Loucy (cell line): ENCODE data around the gene KRTAP29-1.

ENCODE experiments used
- H2AFZ ChIP-seq: fragments of 200-600 bp; sonication (generic); 2 replicates; pipeline ENCODE4 v1.6.0; 2016; ENCODE audit warnings: antibody characterized with exemption, mild to moderate bottlenecking, low read length, moderate library complexity
- H3F3A ChIP-seq: fragments of 200-600 bp; 2 replicates; pipeline ENCODE4 v1.6.0; 2016; ENCODE audit warnings: antibody characterized with exemption, low read depth, mild to moderate bottlenecking
- H3K27me3 ChIP-seq: fragments of 200-600 bp; sonication (generic); 2 replicates; pipeline ENCODE4 v1.6.1; 2014; ENCODE audit warnings: low read length, mild to moderate bottlenecking; ENCODE audit not compliant: insufficient read depth, poor library complexity, severe bottlenecking
- H3K36me3 ChIP-seq: fragments of 200-600 bp; sonication (generic); 2 replicates; pipeline ENCODE4 v1.6.1; 2016; ENCODE audit warnings: low read length; ENCODE audit not compliant: insufficient read depth
- H3K4me1 ChIP-seq: fragments of 200-600 bp; sonication (generic); 2 replicates; pipeline ENCODE4 v1.5.1; 2014; ENCODE audit warnings: low read length, mild to moderate bottlenecking; ENCODE audit not compliant: insufficient read depth, poor library complexity, severe bottlenecking
- H3K4me2 ChIP-seq: fragments of 200-600 bp; sonication (generic); 2 replicates; pipeline ENCODE4 v1.6.0; 2014; ENCODE audit warnings: antibody characterized with exemption, low read length, low read depth, mild to moderate bottlenecking; ENCODE audit not compliant: poor library complexity, severe bottlenecking
- H3K4me3 ChIP-seq: fragments of 200-600 bp; sonication (generic); 2 replicates; pipeline ENCODE4 v1.5.1; 2014; ENCODE audit warnings: low read length, mild to moderate bottlenecking, mixed read lengths; ENCODE audit not compliant: poor library complexity, severe bottlenecking
- H3K79me2 ChIP-seq: fragments of 200-600 bp; sonication (generic); 2 replicates; pipeline ENCODE4 v1.6.1; 2014; ENCODE audit warnings: low read length; ENCODE audit not compliant: insufficient read depth
- H3K9ac ChIP-seq: fragments of 200-600 bp; sonication (generic); 2 replicates; pipeline ENCODE4 v1.6.0; 2014; ENCODE audit warnings: mild to moderate bottlenecking, low read depth, low read length, moderate library complexity; ENCODE audit not compliant: poor library complexity, severe bottlenecking
- H3K9me2 ChIP-seq: fragments of 200-600 bp; sonication (generic); replicated peaks from 2 replicates; pipeline ENCODE4 v1.6.1; 2016; ENCODE audit warnings: low read depth, low read length, mixed read lengths
- H3K9me3 ChIP-seq: fragments of 200-600 bp; sonication (generic); 2 replicates; pipeline ENCODE4 v1.6.1; 2014; ENCODE audit warnings: mild to moderate bottlenecking, antibody characterized with exemption, low read length, low read depth; ENCODE audit not compliant: insufficient read depth
- H4K20me1 ChIP-seq: fragments of 200-600 bp; sonication (generic); 2 replicates; pipeline ENCODE4 v1.6.0; 2014; ENCODE audit warnings: antibody characterized with exemption, low read length, mild to moderate bottlenecking; ENCODE audit not compliant: insufficient read depth, poor library complexity, severe bottlenecking
- EZH2phosphoT487 ChIP-seq: fragments of 200-600 bp; IDR thresholded peaks from 2 replicates; pipeline ENCODE4 v1.6.1; 2018; ENCODE audit warnings: antibody characterized with exemption, mild to moderate bottlenecking, moderate library complexity, borderline replicate concordance
- TF ChIP-seq, protein P1 (sequence below): fragments of 200-600 bp; sonication (generic); conservative IDR thresholded peaks from 2 replicates; pipeline ENCODE4 v1.5.1; 2014; ENCODE audit warnings: mild to moderate bottlenecking, antibody characterized with exemption, low read length

Gene KRTAP29-1

DNA sequence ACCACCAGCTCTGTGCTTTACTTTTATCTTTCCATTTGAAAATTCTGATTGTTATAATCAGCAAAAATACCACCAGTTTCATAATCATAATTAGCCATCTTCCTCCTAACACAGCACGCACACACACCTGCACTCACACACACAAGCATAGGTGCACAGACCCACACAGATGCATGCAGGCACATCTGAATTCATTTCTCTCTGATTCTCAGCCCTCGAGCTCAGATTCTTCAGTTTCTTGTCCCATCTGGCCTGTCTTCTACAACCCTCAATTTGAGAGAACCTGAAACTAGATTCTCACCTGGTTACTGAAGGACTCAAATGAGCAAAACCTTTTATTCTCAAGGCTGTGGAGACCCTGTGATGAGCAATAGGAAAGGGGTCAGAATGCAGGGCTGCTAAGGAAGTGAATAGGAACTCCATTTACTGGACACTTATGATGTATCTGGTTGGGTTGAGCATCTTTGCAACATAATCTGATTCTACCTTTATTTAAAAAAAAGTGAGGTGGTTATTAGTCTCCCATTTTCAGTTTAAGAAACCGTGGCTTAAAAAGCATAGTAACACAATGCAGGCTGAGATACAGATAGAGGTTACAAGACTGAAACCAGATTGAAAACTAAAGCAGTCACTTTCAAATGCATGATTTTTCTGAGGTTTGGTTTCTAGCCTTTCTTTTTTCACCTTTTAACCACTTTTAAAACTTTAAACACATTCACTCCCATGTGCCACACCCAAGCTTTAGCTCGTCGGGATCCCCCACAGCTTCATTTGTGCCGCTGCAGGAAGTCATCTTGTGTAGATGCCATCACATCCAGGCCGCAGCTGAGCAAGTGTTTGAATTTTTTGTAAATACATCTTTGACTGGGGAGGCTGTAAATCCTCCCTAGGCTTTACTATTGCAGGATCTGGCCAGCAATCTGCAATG, 38.5 kb upstream of the KRTAP29-1 start:
- Histone ChIP-seq H3K36me3 (no peaks in the 10 kb centered on the region), H3K9me3 (no peaks in the 10 kb centered on the region), H3K4me3 (no peak overlapping the region)

DNA sequence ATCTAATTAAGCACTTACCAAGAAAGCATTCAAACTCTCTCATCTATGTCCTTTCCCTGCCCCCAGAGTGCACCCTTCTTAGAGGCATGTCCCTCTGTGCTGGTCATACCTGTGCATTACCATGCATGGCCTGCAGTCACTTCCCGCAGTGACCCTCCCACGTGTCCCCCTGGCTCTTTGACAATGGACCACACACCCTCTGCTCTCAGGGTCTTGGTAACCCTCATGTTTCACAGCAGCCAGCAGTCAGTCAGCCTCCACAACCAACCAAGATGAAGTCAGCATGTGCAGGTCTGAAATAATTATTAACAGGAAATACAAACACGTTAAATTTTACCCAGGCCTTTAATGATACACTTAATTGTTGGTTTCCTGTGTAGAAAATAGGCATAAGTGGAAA, 37.8 kb upstream of the KRTAP29-1 start:
- no peaks in the 10 kb centered on the region for H3F3A ChIP-seq
- no peaks in the 10 kb centered on the region for H3K9me3 ChIP-seq
- H3K27me3 ChIP-seq, result no peaks in the 10 kb centered on the region
- no peaks in the 10 kb centered on the region for H3K9me2 ChIP-seq
- TF ChIP-seq, protein P1, sequence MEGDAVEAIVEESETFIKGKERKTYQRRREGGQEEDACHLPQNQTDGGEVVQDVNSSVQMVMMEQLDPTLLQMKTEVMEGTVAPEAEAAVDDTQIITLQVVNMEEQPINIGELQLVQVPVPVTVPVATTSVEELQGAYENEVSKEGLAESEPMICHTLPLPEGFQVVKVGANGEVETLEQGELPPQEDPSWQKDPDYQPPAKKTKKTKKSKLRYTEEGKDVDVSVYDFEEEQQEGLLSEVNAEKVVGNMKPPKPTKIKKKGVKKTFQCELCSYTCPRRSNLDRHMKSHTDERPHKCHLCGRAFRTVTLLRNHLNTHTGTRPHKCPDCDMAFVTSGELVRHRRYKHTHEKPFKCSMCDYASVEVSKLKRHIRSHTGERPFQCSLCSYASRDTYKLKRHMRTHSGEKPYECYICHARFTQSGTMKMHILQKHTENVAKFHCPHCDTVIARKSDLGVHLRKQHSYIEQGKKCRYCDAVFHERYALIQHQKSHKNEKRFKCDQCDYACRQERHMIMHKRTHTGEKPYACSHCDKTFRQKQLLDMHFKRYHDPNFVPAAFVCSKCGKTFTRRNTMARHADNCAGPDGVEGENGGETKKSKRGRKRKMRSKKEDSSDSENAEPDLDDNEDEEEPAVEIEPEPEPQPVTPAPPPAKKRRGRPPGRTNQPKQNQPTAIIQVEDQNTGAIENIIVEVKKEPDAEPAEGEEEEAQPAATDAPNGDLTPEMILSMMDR, result no peak
- TF ChIP-seq EZH2phosphoT487, result no peak
- H2AFZ ChIP-seq, result no peak overlapping the region
- no peaks in the 10 kb centered on the region for H4K20me1 ChIP-seq
- no peak overlapping the region for H3K4me3 ChIP-seq
- H3K9ac ChIP-seq, result no peak overlapping the region
- no peak overlapping the region for H3K4me2 ChIP-seq
- H3K79me2 ChIP-seq, result no peaks in the 10 kb centered on the region
- H3K4me1 ChIP-seq, result peaks cover 6% of the 10 kb centered on the region
- no peaks in the 10 kb centered on the region for H3K36me3 ChIP-seq

More for the DNA sequence above, 38.5 kb upstream of the KRTAP29-1 start:
- Histone ChIP-seq H3K79me2 (no peaks in the 10 kb centered on the region), H3K9ac (no peak overlapping the region), H3K4me1 (peaks cover 6% of the 10 kb centered on the region), H4K20me1 (no peaks in the 10 kb centered on the region), H3K4me2 (no peak overlapping the region), H3K9me2 (no peaks in the 10 kb centered on the region), H3F3A (no peaks in the 10 kb centered on the region), H3K27me3 (no peaks in the 10 kb centered on the region), H2AFZ (no peak overlapping the region)
- TF ChIP-seq EZH2phosphoT487, result no peak
- TF ChIP-seq, protein P1, result no peak

DNA sequence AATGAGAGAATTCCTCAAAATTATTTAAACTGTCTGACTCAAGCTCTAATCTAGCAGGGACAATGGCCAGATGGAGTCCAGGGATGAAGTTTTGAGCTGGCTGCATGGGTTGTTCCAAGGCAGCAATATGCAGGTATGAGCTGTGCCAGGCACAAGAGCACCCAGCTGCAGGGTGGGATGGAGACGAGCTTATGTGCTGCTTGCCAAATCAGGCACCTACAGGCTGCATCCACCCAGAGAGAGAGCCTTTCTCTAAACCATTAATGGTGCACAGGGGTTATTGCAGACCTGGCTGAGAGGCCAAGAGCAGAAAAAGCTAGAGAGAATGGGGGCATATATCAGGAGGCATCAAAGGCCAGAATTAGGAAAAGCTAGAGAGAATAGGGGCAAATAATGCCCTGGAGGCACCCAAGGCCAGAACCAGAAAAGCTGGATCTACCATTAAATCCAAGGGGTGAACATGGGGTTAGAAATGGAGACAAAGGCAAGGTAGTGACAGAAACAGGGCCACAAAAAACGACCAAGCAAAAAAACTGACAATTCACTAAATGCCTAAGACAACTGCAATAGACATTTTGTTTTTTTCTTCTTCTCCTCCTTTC, 37.0 kb upstream of the KRTAP29-1 start:
- Histone ChIP-seq H3K79me2 (no peaks in the 10 kb centered on the region), H3K27me3 (no peaks in the 10 kb centered on the region), H3K9me3 (no peaks in the 10 kb centered on the region), H2AFZ (no peak overlapping the region), H3K9ac (no peak overlapping the region), H3F3A (no peaks in the 10 kb centered on the region), H3K4me1 (peaks cover 6% of the 10 kb centered on the region), H3K36me3 (no peaks in the 10 kb centered on the region), H3K4me2 (no peak overlapping the region), H4K20me1 (no peaks in the 10 kb centered on the region), H3K4me3 (no peak overlapping the region), H3K9me2 (no peaks in the 10 kb centered on the region)
- TF ChIP-seq, protein P1, result no peak
- TF ChIP-seq EZH2phosphoT487, result no peak
